Effector CD4-positive, alpha-beta T cell (primary cell): Measurements from ENCODE around the gene SNCA.

Source experiments
- DNase-seq: peaks from one replicate; pipeline ENCODE4 v3.0.0-alpha.2; 2020

SNCA gene

GRCh38 chr4:89703829-89704590, 133.0 kb downstream of the SNCA start:
- no peak for DNase-seq

- DNase-seq: no peak
Measured at GRCh38 chr4:89700766-89701423, 136.1 kb downstream of the SNCA start.

- DNase-seq: no peak
Measured at GRCh38 chr4:89685690-89686089, 151.3 kb downstream of the SNCA start.

GRCh38 chr4:89685277-89685676, 151.7 kb downstream of the SNCA start:
- DNase-seq: no peak

DNA sequence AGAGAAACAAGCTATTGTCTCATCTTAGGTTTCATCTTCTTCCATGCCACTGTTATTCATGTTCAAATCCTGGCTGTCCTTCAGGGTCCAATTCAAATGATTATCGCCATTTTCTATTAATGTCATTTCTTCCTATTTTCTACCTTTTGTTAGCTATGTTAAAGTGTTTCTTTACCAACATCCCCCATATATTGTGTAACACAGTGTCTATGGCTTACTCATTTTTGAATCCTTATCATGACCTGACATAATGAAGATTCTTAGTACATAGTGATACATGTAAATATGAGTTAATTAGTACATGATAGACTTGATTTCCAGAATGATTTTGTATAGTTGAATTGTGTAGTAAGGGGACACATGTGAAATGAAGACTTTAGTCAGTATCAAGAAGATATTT, 152.4 kb downstream of the SNCA start:
- no peak for DNase-seq

DNA sequence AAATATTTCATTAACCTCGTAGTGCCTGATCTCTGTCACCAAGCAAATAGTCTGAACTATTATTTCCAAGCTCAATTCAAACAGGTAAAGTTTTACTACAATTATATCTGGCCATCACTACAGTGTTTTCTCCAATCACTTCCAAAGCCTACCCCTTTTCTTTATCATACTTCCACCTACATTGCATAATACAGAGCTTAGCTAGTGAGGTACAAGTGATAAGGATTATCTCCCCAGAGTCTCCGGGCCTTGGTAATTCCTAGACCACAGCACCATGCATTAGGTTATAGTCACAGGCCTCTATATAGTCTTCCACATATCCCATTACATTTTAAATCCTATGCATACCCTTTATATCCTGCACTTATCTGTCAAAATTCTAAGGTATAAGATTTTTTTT, 154.2 kb downstream of the SNCA start:
- no peak for DNase-seq

DNA sequence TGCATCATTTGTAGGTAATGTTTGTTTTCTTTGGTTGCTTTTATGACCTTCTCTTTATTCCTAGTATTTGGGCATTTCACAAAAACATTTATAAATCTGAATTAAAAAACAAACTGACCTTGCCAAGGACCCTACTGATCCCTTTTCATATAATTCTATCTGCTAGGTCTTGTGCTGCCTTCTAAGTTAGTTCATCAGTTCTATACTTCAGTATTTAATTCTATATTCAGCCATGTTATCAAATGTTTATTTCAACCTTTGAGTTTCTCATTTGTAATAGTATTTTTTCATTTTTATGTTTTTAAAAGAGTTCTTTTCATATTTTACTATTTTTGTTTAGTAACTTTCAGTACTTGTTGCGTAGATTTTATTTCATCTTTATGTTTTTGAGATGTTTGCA, 155.3 kb downstream of the SNCA start:
- DNase-seq: no peak

DNA sequence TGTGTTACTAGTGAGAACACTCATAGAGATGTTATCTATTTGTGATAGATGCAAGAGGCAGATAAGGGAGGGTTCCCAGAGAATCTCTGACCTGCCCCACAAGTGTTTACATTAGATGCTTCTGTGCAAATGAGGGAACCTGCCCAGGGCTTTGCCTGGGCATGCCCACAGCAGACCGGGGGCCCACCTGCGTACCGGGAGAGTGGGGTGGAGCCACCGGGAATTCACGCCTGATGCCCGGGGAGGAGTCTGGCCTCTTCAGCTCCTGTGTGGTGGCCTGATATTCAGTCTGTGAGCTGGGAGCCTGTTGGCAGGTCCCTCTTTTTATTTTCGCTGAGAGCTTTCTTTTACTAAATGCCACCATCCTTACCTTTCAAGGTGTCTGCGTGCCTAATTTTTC, 155.7 kb downstream of the SNCA start:
- DNase-seq: no peak

- DNase-seq: no peak
Measured at GRCh38 chr4:89674876-89675459, 162.0 kb downstream of the SNCA start.
